ENCODE results near the gene BRD3. TPM values are rescaled to one million over a fixed set of nuclear protein-coding genes. Genes with fewer than 3 reads are reported as not detected.

BRD3 gene
- total RNA-seq, 2 experiments from 2014 or later, result 3.1 to 16.3 TPM

DNA sequence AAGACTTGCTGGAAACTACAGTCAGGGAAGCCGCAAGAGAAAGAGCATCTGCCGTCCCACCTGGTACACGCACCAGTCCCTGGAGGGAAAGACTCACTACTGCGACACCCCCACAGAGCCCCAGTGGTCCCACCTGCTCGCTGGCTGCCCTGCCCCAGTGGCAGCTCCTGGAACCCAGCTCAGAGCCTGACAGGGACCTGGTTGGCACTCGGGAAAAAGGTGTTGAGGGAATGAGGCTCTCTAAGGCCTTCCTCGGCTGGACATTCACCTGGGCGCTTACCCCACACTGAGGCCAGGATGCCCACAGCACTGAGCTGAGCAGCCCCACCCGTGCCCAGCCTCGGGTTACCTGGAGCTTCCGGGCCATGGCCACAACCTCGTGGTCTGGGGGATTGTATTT, 22.9 kb downstream of the BRD3 start:
- TF ChIP-seq, protein P1, sequence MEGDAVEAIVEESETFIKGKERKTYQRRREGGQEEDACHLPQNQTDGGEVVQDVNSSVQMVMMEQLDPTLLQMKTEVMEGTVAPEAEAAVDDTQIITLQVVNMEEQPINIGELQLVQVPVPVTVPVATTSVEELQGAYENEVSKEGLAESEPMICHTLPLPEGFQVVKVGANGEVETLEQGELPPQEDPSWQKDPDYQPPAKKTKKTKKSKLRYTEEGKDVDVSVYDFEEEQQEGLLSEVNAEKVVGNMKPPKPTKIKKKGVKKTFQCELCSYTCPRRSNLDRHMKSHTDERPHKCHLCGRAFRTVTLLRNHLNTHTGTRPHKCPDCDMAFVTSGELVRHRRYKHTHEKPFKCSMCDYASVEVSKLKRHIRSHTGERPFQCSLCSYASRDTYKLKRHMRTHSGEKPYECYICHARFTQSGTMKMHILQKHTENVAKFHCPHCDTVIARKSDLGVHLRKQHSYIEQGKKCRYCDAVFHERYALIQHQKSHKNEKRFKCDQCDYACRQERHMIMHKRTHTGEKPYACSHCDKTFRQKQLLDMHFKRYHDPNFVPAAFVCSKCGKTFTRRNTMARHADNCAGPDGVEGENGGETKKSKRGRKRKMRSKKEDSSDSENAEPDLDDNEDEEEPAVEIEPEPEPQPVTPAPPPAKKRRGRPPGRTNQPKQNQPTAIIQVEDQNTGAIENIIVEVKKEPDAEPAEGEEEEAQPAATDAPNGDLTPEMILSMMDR (conservative IDR thresholded peaks at IDR 0.05; ENCODE audit: low read length), result no peak
- TF ChIP-seq EZH2phosphoT487 (IDR thresholded peaks at IDR 0.05; ENCODE audit: borderline replicate concordance, low read depth, low read length), result no peak
- CTCF ChIA-PET (ENCODE audit: unreplicated experiment), result no interaction called here
- intact Hi-C loops (cut with micrococcal nuclease; ENCODE audit: unreplicated experiment), result no loop called here

DNA sequence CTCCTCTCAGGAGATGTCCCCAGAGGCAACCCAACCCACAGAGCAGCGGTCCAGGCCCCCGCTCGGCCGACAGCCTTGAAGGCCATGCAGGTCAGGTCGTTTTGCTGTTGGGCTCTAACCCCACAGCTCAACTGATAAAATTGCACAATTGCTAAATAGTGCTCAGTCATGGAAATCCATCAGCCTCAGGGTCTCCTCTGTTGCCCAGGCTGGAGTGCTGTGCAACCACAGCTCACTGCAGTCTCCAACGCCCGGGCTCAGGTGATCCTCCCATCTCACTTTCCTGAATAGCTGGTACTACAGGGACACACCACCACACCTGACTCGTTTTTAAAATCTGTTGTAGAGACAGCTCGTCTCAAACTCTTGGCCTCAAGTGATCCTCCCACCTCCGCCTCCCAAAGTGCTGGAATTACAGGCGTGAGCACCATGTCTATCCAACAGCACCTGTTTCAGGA, 24.3 kb downstream of the BRD3 start:
- no peaks in the 10 kb centered on the region for H3K9me3 ChIP-seq (ENCODE audit: low read length)
- H3K27ac ChIP-seq (ENCODE audit: low read depth, low read length, poor library complexity, severe bottlenecking), result no peak overlapping the region
- CTCF ChIA-PET (ENCODE audit: unreplicated experiment), result no interaction called here
- no peaks in the 10 kb centered on the region for H4K20me1 ChIP-seq (ENCODE audit: insufficient read depth, low read length)
- DNase-seq (ENCODE audit: low spot score), result no peak
- BruUV-seq (replicated peaks), result no TSS peak
- no peaks in the 10 kb centered on the region for H3K9me2 ChIP-seq (ENCODE audit: insufficient read depth, low read length)
- POLR2A ChIA-PET, result no interaction called here
- no peak for TF ChIP-seq EZH2phosphoT487 (IDR thresholded peaks at IDR 0.05; ENCODE audit: borderline replicate concordance, low read depth, low read length)
- TF ChIP-seq, protein P1 (conservative IDR thresholded peaks at IDR 0.05; ENCODE audit: low read length), result no peak
- H3K4me2 ChIP-seq (ENCODE audit: low read length), result no peak overlapping the region
- H3K79me2 ChIP-seq (ENCODE audit: insufficient read depth, low read depth, low read length), result no peaks in the 10 kb centered on the region
- intact Hi-C loops (cut with micrococcal nuclease; ENCODE audit: unreplicated experiment), result no loop called here
- no peaks in the 10 kb centered on the region for H3K4me1 ChIP-seq (ENCODE audit: insufficient read depth, low read length, poor library complexity, severe bottlenecking)
- no peak overlapping the region for H3K4me3 ChIP-seq (ENCODE audit: low read depth, low read length, poor library complexity, severe bottlenecking)
- no peak overlapping the region for H2AFZ ChIP-seq (ENCODE audit: low read length)
- no peaks in the 10 kb centered on the region for H3K36me3 ChIP-seq (ENCODE audit: insufficient read depth, low read length)

More for the DNA sequence above, 22.9 kb downstream of the BRD3 start:
- Histone ChIP-seq H2AFZ (ENCODE audit: low read length) (no peak overlapping the region), H3K9me3 (ENCODE audit: low read length) (no peaks in the 10 kb centered on the region), H3K36me3 (ENCODE audit: insufficient read depth, low read length) (no peaks in the 10 kb centered on the region), H3K9me2 (ENCODE audit: insufficient read depth, low read length) (no peaks in the 10 kb centered on the region), H3K4me3 (ENCODE audit: low read depth, low read length, poor library complexity, severe bottlenecking) (no peak overlapping the region), H3K4me1 (ENCODE audit: insufficient read depth, low read length, poor library complexity, severe bottlenecking) (no peaks in the 10 kb centered on the region), H3K27ac (ENCODE audit: low read depth, low read length, poor library complexity, severe bottlenecking) (no peak overlapping the region), H4K20me1 (ENCODE audit: insufficient read depth, low read length) (no peaks in the 10 kb centered on the region), H3K79me2 (ENCODE audit: insufficient read depth, low read depth, low read length) (no peaks in the 10 kb centered on the region), H3K4me2 (ENCODE audit: low read length) (no peak overlapping the region)
- DNase-seq (ENCODE audit: low spot score), result no peak
- BruUV-seq (replicated peaks), result no TSS peak
- POLR2A ChIA-PET, result interaction anchor here (1.7 kb wide), 1 partner anchor 19 kb away, joined by 5 read pairs; the partner anchor contains the start of gene BRD3OS

DNA sequence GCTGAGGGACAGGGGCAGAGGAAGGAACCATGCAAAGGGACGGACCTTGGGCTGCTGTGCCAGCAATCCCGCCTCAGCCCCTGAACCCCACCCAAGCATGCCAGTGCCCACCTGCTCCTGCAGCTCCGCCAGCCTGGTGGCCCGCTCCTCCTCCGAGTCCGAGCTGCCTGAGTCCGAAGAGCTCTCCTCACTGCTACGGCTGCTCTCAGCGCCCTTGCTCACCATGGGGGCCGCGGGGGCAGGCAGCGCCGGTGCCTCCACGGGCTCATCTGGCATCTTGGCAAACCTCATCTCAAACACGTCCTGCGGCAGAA, 26.2 kb downstream of the BRD3 start:
- no peak overlapping the region for H3K4me2 ChIP-seq (ENCODE audit: low read length)
- no peak for TF ChIP-seq EZH2phosphoT487 (IDR thresholded peaks at IDR 0.05; ENCODE audit: borderline replicate concordance, low read depth, low read length)
- TF ChIP-seq, protein P1 (conservative IDR thresholded peaks at IDR 0.05; ENCODE audit: low read length), result no peak
- H3K36me3 ChIP-seq (ENCODE audit: insufficient read depth, low read length), result no peaks in the 10 kb centered on the region
- CTCF ChIA-PET (ENCODE audit: unreplicated experiment), result no interaction called here
- no peaks in the 10 kb centered on the region for H3K9me3 ChIP-seq (ENCODE audit: low read length)
- H3K4me3 ChIP-seq (ENCODE audit: low read depth, low read length, poor library complexity, severe bottlenecking), result no peak overlapping the region
- DNase-seq (ENCODE audit: low spot score), result no peak
- H2AFZ ChIP-seq (ENCODE audit: low read length), result no peak overlapping the region
- no peaks in the 10 kb centered on the region for H4K20me1 ChIP-seq (ENCODE audit: insufficient read depth, low read length)
- no peaks in the 10 kb centered on the region for H3K9me2 ChIP-seq (ENCODE audit: insufficient read depth, low read length)
- BruUV-seq (replicated peaks), result no TSS peak
- H3K4me1 ChIP-seq (ENCODE audit: insufficient read depth, low read length, poor library complexity, severe bottlenecking), result no peaks in the 10 kb centered on the region
- intact Hi-C loops (cut with micrococcal nuclease; ENCODE audit: unreplicated experiment), result no loop called here
- H3K27ac ChIP-seq (ENCODE audit: low read depth, low read length, poor library complexity, severe bottlenecking), result no peak overlapping the region
- POLR2A ChIA-PET, result no interaction called here
- H3K79me2 ChIP-seq (ENCODE audit: insufficient read depth, low read depth, low read length), result no peaks in the 10 kb centered on the region
